ENCODE results near the gene LPAR1. TPM values are rescaled to one million over a fixed set of nuclear protein-coding genes. Genes with fewer than 3 reads are reported as not detected.

The LPAR1 gene
- total and polyA plus RNA-seq, 2 donors from 2014 or later = 2.9 to 28.2 TPM

- DNase-seq (peak in 2 of 5 donors; percentile 22 to 54), FAIRE-seq (no peak)
- Histone ChIP-seq H3K9me3 (ENCODE audit: control insufficient read depth in 2 of 3, insufficient read depth in 1 of 3, low read length in 3 of 3) (no peaks in the 10 kb centered on the region), H3K4me1 (ENCODE audit: control insufficient read depth in 2 of 3, insufficient read depth in 2 of 3, low read depth in 1 of 3, low read length in 3 of 3) (peaks cover 0 to 2% (median 0%) of the 10 kb centered on the region in 3 donors), H3K27me3 (ENCODE audit: control insufficient read depth, insufficient read depth, low read length) (no peaks in the 10 kb centered on the region), H3K9ac (ENCODE audit: low read length in 3 of 3) (no peak overlapping the region), H3K36me3 (ENCODE audit: control insufficient read depth in 2 of 3, insufficient read depth in 3 of 3, low read length in 3 of 3) (no peaks in the 10 kb centered on the region), H3K4me3 (ENCODE audit: low read length in 3 of 3) (peak overlapping the region in 1 of 3 donors; percentile 19), H3K27ac (ENCODE audit: low read depth in 2 of 2, low read length in 2 of 2) (no peak overlapping the region)
- TF ChIP-seq CTCF (IDR thresholded peaks at IDR 0.05; ENCODE audit: borderline replicate concordance, extremely low read depth, insufficient read depth) = no peak
- intact Hi-C loops (cut with DNase I) = no loop called here
Measured at GRCh38 chr9:110919609-110920008, 118.7 kb downstream of the LPAR1 start.

GRCh38 chr9:110919050-110919435, 119.2 kb downstream of the LPAR1 start:
- no peak overlapping the region for H3K27ac ChIP-seq (ENCODE audit: low read depth in 2 of 2, low read length in 2 of 2)
- FAIRE-seq = no peak

GRCh38 chr9:110918316-110919049, 119.8 kb downstream of the LPAR1 start:
- intact Hi-C loops (cut with DNase I) = no loop called here
- Histone ChIP-seq H3K4me3 (ENCODE audit: low read length in 3 of 3) (no peak overlapping the region), H3K27me3 (ENCODE audit: control insufficient read depth, insufficient read depth, low read length) (no peaks in the 10 kb centered on the region), H3K27ac (ENCODE audit: low read depth in 2 of 2, low read length in 2 of 2) (no peak overlapping the region), H3K36me3 (ENCODE audit: control insufficient read depth in 2 of 3, insufficient read depth in 3 of 3, low read length in 3 of 3) (no peaks in the 10 kb centered on the region), H3K4me1 (ENCODE audit: control insufficient read depth in 2 of 3, insufficient read depth in 2 of 3, low read depth in 1 of 3, low read length in 3 of 3) (peaks cover 0 to 2% (median 0%) of the 10 kb centered on the region in 3 donors), H3K9me3 (ENCODE audit: control insufficient read depth in 2 of 3, insufficient read depth in 1 of 3, low read length in 3 of 3) (no peaks in the 10 kb centered on the region), H3K9ac (ENCODE audit: low read length in 3 of 3) (no peak overlapping the region)
- FAIRE-seq = no peak
- DNase-seq = no peak
- no peak for TF ChIP-seq CTCF (IDR thresholded peaks at IDR 0.05; ENCODE audit: borderline replicate concordance, extremely low read depth, insufficient read depth)

More at GRCh38 chr9:110919050-110919435, 119.2 kb downstream of the LPAR1 start:
- TF ChIP-seq CTCF (IDR thresholded peaks at IDR 0.05; ENCODE audit: borderline replicate concordance, extremely low read depth, insufficient read depth) = no peak
- intact Hi-C loops (cut with DNase I) = no loop called here
- H3K9ac ChIP-seq (ENCODE audit: low read length in 3 of 3) = no peak overlapping the region
- no peak for DNase-seq
- H3K9me3 ChIP-seq (ENCODE audit: control insufficient read depth in 2 of 3, insufficient read depth in 1 of 3, low read length in 3 of 3) = no peaks in the 10 kb centered on the region
- no peak overlapping the region for H3K4me3 ChIP-seq (ENCODE audit: low read length in 3 of 3)
- H3K4me1 ChIP-seq (ENCODE audit: control insufficient read depth in 2 of 3, insufficient read depth in 2 of 3, low read depth in 1 of 3, low read length in 3 of 3) = peaks cover 0 to 2% (median 0%) of the 10 kb centered on the region in 3 donors
- no peaks in the 10 kb centered on the region for H3K27me3 ChIP-seq (ENCODE audit: control insufficient read depth, insufficient read depth, low read length)
- no peaks in the 10 kb centered on the region for H3K36me3 ChIP-seq (ENCODE audit: control insufficient read depth in 2 of 3, insufficient read depth in 3 of 3, low read length in 3 of 3)

All from kidney (tissue), 14 donors.